PC-9 (cell line): ENCODE measurements around the gene STK39.

ENCODE experiments used
- EZH2 ChIP-seq: fragments of 200-600 bp; sonication (generic); IDR thresholded peaks from 2 replicates; pipeline ENCODE4 v1.8.0; 2017; ENCODE audit warnings: antibody characterized with exemption, low read depth
- TF ChIP-seq, protein P1 (sequence below): fragments of 200-600 bp; sonication (generic); conservative IDR thresholded peaks from 2 replicates; pipeline ENCODE4 v1.6.1; 2017; ENCODE audit warnings: mixed run types, antibody characterized with exemption, mild to moderate bottlenecking, moderate library complexity

DNA sequence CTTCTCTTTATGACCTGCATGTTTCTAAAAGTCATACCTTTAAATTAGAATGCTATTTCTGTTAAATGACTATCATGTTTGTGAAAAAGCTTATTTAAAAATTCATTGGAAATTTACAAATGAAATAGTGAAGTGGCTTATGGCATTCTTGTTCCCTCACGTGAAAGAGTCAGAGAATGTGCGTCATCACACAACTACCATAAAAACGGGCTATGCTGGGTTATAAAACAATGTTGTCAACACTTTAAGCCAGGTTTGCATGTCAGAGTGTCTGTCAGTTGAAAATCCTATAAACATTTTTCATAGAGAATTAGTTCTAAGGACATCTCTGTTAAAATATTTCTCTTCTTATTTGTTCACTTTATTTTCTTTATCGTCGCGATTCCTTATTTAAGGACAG is 42.5 kb upstream of the STK39 start:
- TF ChIP-seq, protein P1, sequence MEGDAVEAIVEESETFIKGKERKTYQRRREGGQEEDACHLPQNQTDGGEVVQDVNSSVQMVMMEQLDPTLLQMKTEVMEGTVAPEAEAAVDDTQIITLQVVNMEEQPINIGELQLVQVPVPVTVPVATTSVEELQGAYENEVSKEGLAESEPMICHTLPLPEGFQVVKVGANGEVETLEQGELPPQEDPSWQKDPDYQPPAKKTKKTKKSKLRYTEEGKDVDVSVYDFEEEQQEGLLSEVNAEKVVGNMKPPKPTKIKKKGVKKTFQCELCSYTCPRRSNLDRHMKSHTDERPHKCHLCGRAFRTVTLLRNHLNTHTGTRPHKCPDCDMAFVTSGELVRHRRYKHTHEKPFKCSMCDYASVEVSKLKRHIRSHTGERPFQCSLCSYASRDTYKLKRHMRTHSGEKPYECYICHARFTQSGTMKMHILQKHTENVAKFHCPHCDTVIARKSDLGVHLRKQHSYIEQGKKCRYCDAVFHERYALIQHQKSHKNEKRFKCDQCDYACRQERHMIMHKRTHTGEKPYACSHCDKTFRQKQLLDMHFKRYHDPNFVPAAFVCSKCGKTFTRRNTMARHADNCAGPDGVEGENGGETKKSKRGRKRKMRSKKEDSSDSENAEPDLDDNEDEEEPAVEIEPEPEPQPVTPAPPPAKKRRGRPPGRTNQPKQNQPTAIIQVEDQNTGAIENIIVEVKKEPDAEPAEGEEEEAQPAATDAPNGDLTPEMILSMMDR, result no peak
- no peak for TF ChIP-seq EZH2
